WI38 (cell line): ENCODE data around the gene CD96.

Experiments used
- H3K4me3 ChIP-seq: 2 replicates; pipeline ENCODE4 v1.5.1; 2011; ENCODE audit warnings: low read depth, mild to moderate bottlenecking, control low read depth, low read length
- TF ChIP-seq, protein P1 (sequence below): IDR thresholded peaks from 2 replicates; pipeline ENCODE4 v1.5.1; 2012; ENCODE audit warnings: low read depth, mild to moderate bottlenecking, control low read depth, low read length

Gene CD96

DNA sequence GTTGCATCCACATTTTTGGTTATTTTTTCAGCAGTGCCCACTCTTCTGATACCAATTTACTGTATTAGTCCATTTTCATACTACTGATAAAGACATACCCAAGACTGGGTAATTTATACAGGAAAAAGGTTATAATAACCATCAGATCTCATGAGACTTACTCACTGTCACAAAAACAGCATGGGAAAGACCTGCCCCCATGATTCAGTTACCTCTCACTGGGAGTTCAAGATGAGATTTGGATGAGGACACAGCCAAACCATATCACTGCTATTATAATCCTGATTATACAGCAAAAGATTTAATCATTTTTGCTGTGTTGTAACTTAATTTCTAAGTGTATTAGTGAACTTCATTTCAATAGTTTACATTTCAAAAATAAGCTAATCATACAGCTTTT lies 46.5 kb downstream of the CD96 start:
- TF ChIP-seq, protein P1, sequence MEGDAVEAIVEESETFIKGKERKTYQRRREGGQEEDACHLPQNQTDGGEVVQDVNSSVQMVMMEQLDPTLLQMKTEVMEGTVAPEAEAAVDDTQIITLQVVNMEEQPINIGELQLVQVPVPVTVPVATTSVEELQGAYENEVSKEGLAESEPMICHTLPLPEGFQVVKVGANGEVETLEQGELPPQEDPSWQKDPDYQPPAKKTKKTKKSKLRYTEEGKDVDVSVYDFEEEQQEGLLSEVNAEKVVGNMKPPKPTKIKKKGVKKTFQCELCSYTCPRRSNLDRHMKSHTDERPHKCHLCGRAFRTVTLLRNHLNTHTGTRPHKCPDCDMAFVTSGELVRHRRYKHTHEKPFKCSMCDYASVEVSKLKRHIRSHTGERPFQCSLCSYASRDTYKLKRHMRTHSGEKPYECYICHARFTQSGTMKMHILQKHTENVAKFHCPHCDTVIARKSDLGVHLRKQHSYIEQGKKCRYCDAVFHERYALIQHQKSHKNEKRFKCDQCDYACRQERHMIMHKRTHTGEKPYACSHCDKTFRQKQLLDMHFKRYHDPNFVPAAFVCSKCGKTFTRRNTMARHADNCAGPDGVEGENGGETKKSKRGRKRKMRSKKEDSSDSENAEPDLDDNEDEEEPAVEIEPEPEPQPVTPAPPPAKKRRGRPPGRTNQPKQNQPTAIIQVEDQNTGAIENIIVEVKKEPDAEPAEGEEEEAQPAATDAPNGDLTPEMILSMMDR = no peak
- no peak overlapping the region for H3K4me3 ChIP-seq

DNA sequence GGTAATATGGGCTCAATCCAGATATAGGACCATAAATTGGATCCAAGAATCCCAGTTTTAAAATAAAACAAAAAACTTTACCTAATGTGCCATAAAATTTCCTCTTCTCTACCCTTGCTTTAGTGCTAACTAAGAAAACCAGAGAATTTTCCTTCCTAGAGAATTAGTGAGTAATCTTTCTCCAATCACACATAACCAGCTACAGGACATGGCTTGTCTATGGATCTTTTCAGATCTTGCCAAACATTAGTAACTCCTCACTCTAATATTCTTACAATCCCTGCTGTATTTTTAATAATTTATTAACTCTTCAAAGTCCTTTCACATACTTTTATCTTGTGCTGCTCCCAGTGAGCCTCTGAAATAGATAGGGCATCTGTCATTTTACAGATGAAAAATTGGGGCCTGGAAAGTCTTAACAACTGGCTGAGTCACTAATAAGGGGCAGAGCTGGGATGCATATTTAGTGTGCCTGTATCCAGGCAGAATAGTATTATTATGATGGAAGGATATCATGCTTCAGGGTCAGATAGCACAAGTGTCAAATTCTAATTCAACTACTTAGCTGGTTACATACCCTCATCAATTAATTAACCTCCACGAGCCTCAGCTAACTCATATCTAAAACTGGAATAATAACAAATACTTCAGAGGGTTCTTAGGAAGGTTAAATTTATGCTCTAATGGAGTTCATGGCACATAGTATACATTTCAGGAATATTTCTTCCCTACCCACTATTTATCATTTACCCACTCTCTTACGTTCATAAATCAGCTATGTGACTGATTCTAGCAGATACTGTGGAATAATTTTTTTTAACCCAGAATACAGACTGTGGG lies 47.5 kb downstream of the CD96 start:
- H3K4me3 ChIP-seq = no peak overlapping the region

GRCh38 chr3:111590143-111590491 lies 48.1 kb downstream of the CD96 start:
- H3K4me3 ChIP-seq = no peak overlapping the region
- TF ChIP-seq, protein P1 = no peak

More for the DNA sequence above, 47.5 kb downstream of the CD96 start:
- TF ChIP-seq, protein P1 = no peak

- TF ChIP-seq, protein P1 = no peak
- no peak overlapping the region for H3K4me3 ChIP-seq
Observed at GRCh38 chr3:111591555-111591954, 49.6 kb downstream of the CD96 start.

DNA sequence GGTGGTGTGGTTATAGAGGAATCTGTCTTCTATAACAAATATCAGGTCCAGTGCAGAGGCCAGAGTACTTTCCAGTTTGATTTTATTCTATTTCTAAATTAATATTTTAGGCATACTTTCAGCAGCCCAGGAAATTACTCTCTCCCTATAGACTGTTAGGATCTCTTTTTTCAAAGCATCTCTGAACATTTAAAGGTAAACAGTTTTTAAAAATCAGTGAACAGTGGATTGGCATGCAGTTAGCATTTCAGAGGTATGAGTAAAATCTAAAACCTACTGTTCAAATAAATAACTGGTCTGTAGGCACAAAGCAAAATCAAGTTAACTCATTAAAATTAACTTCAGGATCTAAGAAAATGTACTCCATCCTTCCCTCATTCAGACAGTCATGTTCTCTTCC lies 50.1 kb downstream of the CD96 start:
- TF ChIP-seq, protein P1 = no peak
- no peak overlapping the region for H3K4me3 ChIP-seq

DNA sequence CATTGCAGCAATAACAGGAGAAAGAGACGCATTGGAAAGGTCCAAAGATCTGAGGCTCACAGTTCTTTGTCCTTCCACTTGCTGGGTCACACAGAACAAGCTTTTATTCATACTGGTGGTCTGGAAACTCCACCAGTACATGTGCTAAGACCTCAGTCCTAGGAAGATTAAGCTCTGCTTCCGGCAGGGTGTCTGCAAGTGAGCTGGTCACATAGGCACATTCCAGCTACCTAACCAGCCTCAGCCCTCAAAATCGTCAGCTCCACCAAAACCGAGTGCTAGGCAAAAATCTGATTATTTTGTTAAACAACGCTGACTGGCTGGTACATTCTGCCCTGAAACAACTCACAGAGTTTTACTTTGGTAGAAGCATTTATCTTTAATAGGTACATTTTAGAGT lies 50.9 kb downstream of the CD96 start:
- no peak overlapping the region for H3K4me3 ChIP-seq
- TF ChIP-seq, protein P1 = no peak

GRCh38 chr3:111593666-111594065 lies 51.7 kb downstream of the CD96 start:
- TF ChIP-seq, protein P1 = no peak
- H3K4me3 ChIP-seq = no peak overlapping the region
